ENCODE results near the gene SIRPA.
A peak's percentile ranks its signal among the peaks of the same experiment; 100 is the strongest.

SIRPA gene

DNA sequence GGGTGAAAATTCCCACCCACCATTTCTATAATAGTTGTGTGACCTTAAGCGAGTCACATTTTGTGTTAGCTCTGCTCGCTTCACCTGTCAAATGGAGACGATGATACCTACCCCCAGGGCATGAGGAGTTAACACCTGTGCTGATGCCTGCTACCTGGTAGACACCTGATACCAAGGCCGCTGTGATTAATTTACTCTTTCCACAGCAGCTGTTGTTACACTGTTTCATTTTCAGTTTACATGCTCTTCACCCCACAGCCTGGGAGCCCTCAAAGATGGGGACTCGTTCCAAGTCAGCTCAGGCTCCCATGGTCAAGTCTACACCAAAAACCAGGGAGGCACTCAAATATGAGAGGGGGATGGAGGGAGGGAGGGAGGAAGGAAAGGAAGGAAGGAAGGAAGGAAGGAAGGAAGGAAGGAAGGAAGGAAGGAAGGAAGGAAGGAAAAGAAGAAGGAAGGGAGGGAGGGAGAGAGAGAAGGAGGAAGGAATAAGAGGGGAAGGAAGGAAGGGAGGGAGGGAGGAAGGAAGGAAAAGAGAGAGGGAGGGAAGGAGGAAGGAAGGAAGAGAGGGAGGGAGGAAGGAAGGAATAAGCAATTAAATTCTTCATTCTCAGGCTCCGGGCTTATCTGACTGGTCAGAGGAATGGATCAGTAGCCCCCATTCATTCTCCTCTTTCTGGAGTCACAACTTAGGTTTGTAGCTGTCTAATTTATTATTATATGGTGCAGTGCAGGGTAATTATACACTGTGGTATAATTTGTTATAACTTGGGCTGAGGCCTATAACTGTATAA lies 57.7 kb downstream of the SIRPA start:
- DNase-seq: peak; percentile 84

DNA sequence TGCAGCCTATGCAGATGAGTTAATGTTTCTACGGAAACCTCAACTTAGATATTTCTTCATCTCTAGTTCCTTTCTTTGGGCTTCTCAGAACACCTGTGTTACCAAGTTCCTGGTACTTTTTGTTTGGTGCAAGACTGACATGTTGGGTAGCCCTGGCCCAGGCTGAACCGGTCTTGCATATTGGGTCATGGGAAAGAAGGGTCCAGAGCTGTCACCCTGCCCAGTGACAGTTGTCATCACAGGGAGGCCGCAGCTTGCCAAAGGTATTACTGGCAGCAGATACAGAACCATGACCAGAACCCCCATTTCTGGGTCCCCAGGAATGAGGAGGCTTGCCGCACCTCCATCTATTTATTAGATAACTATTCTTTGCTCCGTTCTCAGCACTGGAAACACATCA lies 58.4 kb downstream of the SIRPA start:
- DNase-seq: no peak

DNA sequence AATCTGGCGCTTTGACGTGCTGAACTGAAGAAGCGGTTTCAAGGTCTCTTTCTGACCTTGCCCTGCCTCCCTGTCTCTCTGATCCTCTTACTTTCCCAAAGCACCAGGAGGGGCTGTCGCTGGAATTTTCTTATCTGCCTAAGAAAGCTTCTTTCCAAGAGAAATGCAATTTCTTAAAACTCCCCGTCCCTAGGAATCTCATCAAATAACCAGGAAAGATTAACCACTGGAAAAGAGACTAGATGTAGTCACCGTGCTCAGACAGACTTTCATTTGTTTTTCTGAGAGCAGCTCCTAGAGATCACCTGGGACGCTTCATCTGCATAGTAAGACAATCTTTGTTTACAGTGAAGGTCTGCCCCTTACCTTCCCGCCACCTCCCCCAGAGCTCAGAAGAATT lies 60.0 kb downstream of the SIRPA start:
- no peak for DNase-seq

DNA sequence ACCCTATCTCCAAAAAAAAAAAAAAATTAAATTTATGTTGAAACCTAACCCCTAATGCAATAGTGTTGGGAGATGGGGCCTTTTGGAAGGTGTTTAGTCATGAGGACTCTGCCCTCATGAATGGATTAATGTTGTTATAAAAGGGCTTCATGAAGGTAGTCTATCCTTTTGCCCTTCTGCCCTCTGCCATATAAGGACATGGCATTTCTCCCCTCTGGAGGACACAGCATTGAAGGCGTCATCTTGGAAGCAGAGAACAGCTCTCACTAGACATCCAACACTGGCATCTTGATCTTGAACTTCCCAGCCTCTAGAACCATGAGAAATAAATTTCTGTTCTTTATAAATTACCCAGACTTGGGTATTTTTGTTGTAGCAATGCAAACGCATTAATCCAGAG lies 63.2 kb downstream of the SIRPA start:
- DNase-seq: no peak

DNA sequence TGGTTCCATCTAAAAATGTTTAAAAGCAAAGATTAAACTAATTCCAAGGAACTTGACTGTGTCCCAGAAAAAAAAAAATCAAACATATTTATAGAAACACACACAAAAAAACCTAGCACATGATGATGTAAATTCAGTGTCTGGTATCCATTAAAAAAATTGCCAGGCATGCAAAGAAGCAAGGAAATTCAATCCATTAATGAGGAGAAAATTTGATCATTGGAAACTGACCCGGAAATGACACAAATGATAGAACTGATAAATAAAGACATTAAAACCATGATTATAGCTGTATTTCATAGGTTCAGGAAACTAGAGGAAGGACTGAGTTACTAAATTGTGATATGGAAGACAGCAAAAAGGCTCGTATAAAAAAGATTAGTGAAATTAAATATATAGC lies 63.9 kb downstream of the SIRPA start:
- DNase-seq: no peak

DNA sequence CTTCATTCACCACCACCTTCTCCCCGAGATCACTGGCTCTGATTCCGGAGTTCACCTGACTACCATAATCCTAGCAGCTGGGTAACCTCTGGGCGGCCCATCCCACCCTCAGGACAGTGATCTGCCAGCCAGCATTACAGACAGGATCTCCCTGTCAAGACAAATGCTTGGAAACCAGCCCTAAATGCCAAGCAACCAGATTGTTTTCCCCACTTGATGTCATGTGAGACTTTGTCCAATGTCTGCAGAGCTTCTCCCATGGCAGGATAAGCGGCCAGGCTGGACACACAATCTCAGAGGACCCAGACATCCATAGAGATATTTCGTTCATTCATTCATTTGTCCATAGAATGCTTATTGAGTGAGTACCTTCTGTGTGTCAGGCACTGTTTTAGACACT lies 66.2 kb downstream of the SIRPA start:
- DNase-seq: no peak

DNA sequence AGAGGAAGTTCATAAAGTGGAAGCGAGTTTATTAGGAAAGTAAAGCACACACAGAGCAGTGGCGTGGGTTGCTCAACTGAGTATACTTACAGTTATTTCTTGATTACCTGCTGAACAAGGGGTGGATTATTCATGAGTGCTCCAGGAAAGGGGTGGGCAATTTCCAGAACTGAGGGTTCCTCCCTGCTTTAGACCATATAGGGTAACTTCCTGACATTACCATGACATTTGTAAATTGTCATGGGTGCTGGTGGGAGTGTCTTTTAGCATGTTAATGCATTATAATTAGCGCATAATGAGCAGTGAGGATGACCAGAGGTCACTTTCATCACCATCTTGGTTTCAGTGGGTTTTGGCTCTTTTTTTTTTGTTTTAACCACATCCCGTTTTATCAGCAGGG lies 68.9 kb downstream of the SIRPA start:
- no peak for DNase-seq

DNA sequence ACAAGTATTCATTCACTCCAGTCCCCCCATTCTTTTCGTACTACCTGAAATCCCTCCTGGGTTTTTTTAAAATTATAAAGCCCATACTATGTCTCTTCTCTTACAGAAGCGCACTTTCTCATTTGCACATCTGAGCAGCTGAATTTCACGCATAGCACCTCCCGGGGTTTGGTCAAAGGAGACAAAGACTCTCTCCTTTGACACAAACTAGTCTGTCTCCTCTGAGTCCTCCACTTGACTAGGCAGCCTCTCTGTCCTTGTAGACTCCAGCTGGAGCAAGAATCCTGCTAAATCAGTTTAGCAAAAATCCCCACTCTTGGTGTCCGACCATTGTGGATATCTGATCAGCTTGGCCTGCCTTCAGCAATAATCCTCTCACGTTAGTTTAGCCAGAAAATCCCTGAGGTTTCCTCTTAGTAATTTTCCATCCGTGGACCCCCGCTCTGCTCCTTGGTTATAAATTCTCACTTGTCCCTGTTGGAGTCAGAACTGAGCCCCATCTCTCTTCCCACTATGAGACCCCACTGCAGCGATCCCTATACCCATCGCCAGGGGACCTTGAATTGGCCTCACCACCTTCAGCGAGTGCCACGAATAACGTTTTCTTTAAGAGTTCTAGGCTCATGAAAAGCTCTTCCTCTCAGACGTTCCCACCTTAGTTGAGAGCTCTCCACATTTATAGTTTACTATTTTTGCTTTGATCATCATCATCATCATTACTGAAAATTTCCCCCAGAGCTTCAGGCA lies 69.6 kb downstream of the SIRPA start:
- DNase-seq: no peak

DNA sequence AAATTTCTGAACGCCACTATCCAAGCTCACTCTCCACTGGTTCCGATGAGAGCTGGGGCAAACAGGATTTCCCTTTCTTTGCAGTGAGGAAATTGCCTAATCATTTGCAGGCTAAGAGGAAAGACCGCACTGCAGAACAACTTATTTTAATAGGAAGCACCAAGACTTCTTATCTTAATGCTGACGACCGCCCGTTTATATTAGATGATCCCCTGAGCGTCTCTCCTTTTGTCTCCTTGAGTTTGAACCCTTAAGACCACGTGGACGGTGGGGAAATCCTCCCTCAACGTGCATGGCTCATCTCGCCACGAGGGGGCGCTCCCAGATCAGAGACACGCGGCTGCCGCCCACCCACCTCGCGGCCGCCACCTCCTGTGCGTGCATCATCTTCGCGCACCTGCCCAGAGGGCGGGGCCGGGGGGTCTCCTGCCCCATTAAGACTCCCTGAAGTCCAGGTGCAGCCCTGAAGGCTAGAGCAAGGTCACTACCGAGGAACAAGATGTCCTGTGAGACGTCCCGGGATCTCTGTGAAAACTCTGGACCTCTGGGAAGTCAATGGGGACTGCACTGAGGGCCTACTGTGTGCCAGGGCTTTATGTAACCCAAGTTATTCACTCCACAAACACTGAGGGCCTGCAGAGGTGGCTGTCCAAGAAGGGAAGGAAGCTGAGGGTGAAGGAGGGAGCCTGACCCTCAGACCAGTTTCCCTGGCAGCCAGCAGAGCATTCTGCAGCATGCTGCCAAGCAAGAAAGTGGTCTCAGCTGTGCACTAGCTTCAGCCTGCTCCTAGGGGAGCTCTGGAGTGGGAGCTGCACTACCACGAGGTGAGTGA lies 70.5 kb downstream of the SIRPA start:
- DNase-seq: peak; percentile 77

DNA sequence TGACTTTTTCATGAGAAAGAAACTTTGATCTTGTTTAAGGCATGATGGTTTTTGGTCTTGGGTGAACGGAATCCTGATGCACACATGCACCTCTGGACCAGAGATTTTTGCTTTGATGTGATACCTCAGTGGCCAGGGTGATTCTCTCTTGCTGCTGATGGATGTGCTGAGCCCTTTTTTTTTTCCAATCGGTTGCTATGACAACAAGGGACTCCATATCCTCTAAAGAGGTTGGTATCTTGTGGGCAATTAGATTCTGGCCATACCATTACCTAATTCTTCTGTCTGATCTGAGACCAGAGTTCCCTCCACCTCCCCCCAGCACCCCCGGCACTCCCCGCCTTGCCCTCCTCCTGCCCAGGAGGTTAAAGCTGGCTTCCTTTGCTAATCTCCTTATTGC lies 73.8 kb downstream of the SIRPA start:
- DNase-seq: no peak

DNA sequence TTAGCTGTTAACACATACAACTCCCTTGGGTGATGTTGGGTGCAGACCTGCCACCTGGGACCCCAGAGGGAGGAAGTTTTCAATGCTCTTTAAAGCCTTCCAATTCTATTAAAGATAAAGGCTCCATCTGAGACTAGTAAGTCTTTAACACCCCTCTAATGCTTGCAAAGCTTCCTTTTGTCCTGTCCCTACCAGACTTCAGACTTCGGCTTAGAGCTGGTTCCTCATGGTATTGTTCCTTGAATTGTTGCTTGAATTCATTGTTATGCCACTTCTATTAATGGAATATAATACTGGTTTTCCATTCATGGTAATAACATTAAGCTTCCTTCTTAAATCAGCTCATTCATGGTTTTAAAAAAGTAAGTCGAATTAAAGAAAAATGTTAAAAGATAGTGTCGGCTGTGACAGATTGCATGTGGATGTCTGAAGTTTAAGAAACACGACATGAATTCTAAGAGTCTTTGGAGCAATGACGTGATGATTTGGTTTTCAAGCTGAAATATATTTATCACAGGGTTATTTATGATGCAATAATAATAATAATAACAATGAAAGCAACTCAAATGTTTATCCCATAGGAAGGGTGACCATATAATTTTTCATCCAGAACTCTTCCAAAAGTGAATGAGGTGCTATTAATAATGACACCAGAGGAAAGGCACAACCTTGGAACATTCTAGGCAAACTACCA lies 76.8 kb downstream of the SIRPA start:
- no peak for DNase-seq

DNA sequence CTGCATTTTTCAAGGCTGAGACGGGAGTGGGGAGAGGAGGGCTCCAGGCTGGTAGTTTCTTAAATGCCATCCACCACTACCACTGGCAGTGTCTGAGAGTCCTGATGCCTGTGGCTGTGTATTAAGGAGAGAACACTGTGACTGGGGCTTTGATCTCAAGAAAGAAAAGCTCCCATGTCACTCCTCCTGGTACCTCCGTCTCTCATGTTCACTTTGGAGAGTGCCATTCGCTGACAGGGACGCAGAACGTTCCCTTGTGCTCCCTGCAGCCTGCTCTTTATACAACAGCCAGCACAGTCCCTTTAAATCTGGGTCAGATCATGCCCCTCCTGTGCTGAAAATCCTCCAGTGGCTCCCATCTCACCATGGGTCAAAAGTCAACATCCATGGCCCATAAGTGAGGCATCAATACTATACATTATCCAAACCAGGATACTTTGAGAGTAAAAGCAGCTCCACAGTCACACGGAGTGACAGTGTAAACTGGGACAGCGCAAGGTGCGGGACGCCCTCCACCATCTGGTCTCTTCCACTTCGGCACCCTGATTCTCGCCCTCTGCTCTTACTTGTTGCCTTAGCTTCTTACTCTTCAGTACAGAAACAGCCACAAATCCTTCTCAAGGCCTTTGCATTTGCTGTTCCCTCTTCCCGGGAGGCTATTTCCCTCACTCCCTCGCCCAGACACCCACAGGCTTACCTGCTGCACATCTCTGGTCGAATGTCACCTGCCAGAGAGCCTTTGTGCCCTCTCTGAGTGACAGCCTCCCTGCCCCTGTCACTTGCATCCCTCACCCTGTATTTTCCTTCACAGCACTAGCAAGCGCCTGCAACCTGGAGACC lies 78.6 kb downstream of the SIRPA start:
- no peak for DNase-seq

DNA sequence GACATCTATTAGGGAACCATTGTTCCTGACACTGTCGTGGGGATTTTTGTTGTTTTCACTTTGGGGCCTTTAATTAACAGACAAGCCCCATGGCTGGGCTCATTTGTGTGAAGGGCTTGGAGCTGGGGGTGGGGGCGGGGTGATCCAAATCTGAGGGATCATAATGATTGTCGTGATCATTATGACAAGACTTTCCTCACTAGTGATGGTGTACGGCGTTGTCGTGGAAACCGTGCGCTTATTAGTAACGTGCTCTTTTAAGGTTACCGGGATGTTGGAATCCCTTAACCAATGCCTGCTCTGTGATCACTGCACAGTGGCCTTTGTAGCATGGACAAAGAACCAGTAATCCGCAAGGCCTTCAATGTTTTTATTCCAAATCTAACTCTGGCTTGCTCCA lies 80.1 kb downstream of the SIRPA start:
- DNase-seq: no peak

DNA sequence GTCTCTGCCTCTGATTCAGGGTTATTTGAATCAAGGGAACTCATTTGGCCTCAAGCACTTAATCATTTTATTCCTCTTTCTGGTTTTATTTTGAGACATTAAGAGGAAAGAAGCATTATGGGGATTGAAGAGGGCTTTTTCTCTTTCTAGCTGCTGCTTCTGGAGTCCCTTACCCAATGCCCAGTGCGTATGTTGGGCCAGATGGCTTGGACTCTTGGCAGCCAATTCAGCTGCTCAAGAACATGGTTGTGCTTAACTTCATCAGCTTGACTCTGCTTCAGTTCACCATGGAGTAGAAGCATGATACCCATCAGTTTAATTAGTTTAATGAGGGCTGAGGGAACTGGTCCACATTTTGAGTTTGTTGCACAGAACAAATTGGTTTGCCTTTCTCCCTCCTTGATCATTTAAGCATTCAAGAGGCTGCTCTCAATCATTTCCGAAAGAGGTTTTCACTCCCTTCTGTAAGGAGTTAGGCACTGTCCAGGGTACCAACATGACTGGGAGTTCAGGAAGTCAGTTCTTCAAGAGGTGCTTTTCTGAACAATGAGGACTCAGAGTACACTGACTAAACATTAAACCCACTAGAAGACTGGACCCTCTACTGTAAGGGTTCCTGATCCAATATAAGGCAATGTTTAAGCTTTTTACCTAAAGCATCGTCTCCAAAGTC lies 84.0 kb downstream of the SIRPA start:
- DNase-seq: no peak

DNA sequence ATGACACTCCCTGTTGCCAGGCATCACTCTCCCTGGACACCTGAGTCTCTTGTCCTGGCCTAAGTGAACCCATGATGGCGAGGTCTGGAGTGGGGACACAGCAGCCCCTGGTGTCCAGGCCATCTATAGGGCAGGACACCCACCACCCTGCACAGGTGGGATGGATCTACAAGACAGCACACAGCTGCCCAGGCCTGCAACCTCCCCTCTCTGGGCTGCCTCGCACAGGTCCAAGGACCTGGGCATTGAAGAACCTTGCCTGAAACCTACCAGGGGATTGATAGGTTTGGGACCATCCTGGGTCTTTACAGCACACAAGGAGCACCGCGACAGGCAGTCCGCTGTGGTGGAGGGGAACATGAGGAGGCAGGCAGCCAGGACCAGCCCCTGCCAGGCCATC lies 87.5 kb downstream of the SIRPA start:
- no peak for DNase-seq

DNA sequence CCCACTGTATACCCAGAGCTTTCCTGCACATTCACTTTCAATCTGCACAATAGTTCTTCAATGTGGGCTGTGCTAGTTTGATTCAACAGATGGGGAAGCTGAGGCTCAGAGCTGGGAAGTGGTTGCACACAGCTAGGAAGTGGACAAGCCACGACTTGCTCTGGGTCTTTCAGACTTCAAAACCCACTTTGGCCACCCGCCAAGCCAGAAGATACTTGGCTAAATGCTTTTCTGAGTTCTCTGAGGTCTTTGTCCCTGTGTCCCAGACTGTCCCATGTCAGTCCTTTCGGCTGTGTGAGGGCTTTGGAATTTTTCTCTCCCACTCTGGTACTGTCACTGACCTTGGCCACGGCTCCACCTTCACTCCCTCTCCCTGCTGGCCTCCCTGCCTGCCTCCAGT lies 88.1 kb downstream of the SIRPA start:
- DNase-seq: no peak

DNA sequence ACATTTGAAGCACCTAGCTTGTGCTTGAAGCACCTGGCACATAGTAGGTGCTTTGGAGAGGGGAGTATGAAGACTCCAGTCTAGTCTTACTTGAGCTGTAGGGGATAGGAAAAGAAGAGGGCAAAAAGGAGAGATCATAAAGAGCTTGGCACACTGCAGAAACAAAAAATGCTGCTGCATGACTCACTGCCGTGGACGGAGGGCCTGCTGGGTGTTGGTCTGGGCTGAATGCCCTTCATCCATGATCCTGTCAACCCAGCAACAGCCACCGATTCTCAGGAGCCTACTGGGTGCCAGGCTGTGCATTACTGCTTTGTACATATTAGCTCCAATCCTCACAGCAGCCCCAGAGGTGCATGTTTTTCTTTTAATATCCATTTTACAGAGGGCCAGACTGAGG lies 92.6 kb downstream of the SIRPA start:
- DNase-seq: no peak
